Hepatocyte (in vitro differentiated cells): Measurements from ENCODE around the gene CIAPIN1. TPM values are rescaled to one million over a fixed set of nuclear protein-coding genes. Genes with fewer than 3 reads are reported as not detected.

Experiments used
- DNase-seq: peaks from one replicate; pipeline ENCODE4 v3.0.0-alpha.2; 2016; ENCODE audit warnings: low spot score
- H2AFZ ChIP-seq: fragments of 200-600 bp; sonication (generic); 2 replicates; pipeline ENCODE4 v1.6.0; 2016; ENCODE audit warnings: antibody characterized with exemption, mild to moderate bottlenecking
- H3K27ac ChIP-seq: fragments of 200-600 bp; sonication (generic); 2 replicates; pipeline ENCODE4 v1.5.1; 2016; ENCODE audit warnings: mild to moderate bottlenecking
- H3K27me3 ChIP-seq: fragments of 200-600 bp; sonication (generic); 2 replicates; pipeline ENCODE4 v1.6.1; 2016
- H3K36me3 ChIP-seq: fragments of 200-600 bp; sonication (generic); replicated peaks from 2 replicates; pipeline ENCODE4 v1.5.1; 2016; ENCODE audit warnings: low read depth; ENCODE audit not compliant: insufficient read depth
- H3K4me1 ChIP-seq: fragments of 200-600 bp; sonication (generic); 2 replicates; pipeline ENCODE4 v1.5.1; 2016; ENCODE audit warnings: mild to moderate bottlenecking, moderate library complexity; ENCODE audit not compliant: insufficient read depth
- H3K4me2 ChIP-seq: fragments of 200-600 bp; sonication (generic); 2 replicates; pipeline ENCODE4 v1.6.0; 2016
- H3K4me3 ChIP-seq: fragments of 200-600 bp; sonication (generic); 2 replicates; pipeline ENCODE4 v1.5.1; 2016; ENCODE audit warnings: mild to moderate bottlenecking
- H3K79me2 ChIP-seq: fragments of 200-600 bp; sonication (generic); 2 replicates; pipeline ENCODE4 v1.6.0; 2017; ENCODE audit warnings: mild to moderate bottlenecking
- H3K9me2 ChIP-seq: fragments of 200-600 bp; sonication (generic); replicated peaks from 2 replicates; pipeline ENCODE4 v1.6.0; 2017; ENCODE audit warnings: mild to moderate bottlenecking; ENCODE audit not compliant: insufficient read depth
- H3K9me3 ChIP-seq: fragments of 200-600 bp; sonication (generic); 2 replicates; pipeline ENCODE4 v1.5.1; 2016; ENCODE audit warnings: low read depth, mild to moderate bottlenecking
- H4K20me1 ChIP-seq: fragments of 200-600 bp; sonication (generic); 2 replicates; pipeline ENCODE4 v1.6.0; 2016; ENCODE audit warnings: mild to moderate bottlenecking; ENCODE audit not compliant: insufficient read depth, poor library complexity, severe bottlenecking
- EZH2 ChIP-seq: fragments of 200-600 bp; sonication (generic); IDR thresholded peaks from 2 replicates; pipeline ENCODE4 v1.6.1; 2016; ENCODE audit warnings: antibody characterized with exemption, mild to moderate bottlenecking, borderline replicate concordance
- EZH2phosphoT487 ChIP-seq: fragments of 200-600 bp; sonication (generic); IDR thresholded peaks from one replicate; pipeline ENCODE4 v1.6.1; 2018; ENCODE audit warnings: antibody characterized with exemption, mild to moderate bottlenecking, low read depth, moderate library complexity; ENCODE audit not compliant: unreplicated experiment, severe bottlenecking
- WGBS: methylation state at CpG from one replicate; pipeline ENCODE4 v1.1.6; 2016; ENCODE audit warnings: low lambda C conversion rate; ENCODE audit errors: missing lambda C conversion rate; 5-methylcytosine and 5-hydroxymethylcytosine counted together
- polyA plus RNA-seq: library from polyadenylated mRNA; unstranded; fragments of >200 nt; fragmentation: Nextera tagmentation; extraction: Ambion mirVana; gene quantifications from 2 replicates; pipeline ENCODE4 v1.2.1, GENCODE V29; 2016
- total RNA-seq: library from RNA; depleted of rRNA; stranded (reverse); fragments of >200 nt; gene quantifications from 2 replicates; pipeline ENCODE4 v1.2.3, GENCODE V29; 2014
- TF ChIP-seq, protein P1 (sequence below): fragments of 200-600 bp; sonication (generic); IDR thresholded peaks from 2 replicates; pipeline ENCODE4 v1.5.1; 2016; ENCODE audit warnings: antibody characterized with exemption, mild to moderate bottlenecking; ENCODE audit not compliant: poor library complexity

Gene CIAPIN1
- total and polyA plus RNA-seq, 2 experiments from 2014 or later, result 54.2 to 56.1 TPM

- no peaks in the 10 kb centered on the region for H3K9me3 ChIP-seq
- H3K4me2 ChIP-seq, result peak overlapping the region; percentile 93
- H3K4me1 ChIP-seq, result peaks cover 40% of the 10 kb centered on the region
- H3K4me3 ChIP-seq, result no peak overlapping the region
- no peaks in the 10 kb centered on the region for H4K20me1 ChIP-seq
- peak overlapping the region; percentile 98 for H2AFZ ChIP-seq
- no peak for TF ChIP-seq EZH2
- TF ChIP-seq EZH2phosphoT487, result no peak
- TF ChIP-seq, protein P1, sequence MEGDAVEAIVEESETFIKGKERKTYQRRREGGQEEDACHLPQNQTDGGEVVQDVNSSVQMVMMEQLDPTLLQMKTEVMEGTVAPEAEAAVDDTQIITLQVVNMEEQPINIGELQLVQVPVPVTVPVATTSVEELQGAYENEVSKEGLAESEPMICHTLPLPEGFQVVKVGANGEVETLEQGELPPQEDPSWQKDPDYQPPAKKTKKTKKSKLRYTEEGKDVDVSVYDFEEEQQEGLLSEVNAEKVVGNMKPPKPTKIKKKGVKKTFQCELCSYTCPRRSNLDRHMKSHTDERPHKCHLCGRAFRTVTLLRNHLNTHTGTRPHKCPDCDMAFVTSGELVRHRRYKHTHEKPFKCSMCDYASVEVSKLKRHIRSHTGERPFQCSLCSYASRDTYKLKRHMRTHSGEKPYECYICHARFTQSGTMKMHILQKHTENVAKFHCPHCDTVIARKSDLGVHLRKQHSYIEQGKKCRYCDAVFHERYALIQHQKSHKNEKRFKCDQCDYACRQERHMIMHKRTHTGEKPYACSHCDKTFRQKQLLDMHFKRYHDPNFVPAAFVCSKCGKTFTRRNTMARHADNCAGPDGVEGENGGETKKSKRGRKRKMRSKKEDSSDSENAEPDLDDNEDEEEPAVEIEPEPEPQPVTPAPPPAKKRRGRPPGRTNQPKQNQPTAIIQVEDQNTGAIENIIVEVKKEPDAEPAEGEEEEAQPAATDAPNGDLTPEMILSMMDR, result no peak
- H3K27me3 ChIP-seq, result no peaks in the 10 kb centered on the region
- H3K9me2 ChIP-seq, result no peaks in the 10 kb centered on the region
- WGBS, result 66% methylated on average over 8 of the region's 8 CpGs
- peak overlapping the region; percentile 77 for H3K27ac ChIP-seq
- H3K79me2 ChIP-seq, result peaks cover 41% of the 10 kb centered on the region
- no peaks in the 10 kb centered on the region for H3K36me3 ChIP-seq
- peak; percentile 16 for DNase-seq
These were observed 40.0 kb upstream of the CIAPIN1 start for GRCh38 chr16:57486858-57487834.

DNA sequence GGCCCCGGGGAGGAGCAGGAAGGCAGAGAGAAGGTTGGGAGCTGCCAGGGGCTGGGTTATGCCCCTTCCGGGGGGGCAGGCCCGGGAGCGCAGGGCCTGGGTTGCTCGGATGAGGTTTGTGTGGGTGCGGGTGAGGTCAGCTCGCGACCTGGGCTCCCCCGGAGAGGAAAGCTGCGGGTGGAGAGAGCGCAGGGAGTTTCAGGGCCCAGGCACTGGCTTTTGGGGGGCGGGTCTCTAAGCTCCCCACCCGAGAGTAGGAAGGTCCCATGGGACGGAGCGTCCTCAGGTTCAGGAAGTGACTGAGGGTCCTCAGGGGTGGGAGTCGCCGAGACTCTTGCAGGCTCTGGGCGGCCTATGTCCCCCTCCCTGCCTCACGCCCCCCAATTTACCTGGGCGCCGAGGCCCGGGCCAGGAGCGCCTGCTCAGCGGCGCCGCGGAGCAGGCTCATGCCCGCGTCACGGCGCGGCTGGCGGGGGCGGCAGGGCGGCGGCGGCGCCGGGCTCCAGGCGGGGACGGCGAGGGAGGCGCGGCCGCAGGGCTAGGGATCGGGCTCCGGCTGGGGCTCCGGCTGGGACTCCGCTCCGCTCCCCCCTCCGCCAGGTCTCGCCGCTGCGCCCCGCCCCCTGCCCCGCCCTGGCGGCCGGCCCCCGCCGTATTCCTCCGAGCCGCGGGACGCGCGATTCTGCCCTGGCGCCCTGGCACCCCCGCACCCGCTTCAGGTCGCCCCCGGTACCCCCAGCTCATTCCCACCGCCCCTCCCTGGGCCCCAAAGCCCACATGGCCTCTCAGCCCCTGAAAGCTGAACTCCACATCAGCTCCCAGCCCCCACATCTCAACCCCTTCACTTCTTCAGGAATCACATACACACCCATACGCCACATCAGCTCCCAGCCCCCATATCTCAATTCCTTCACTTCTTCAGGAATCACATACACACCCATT is 39.0 kb upstream of the CIAPIN1 start, which contains the start of gene DOK4:
DOK4 (minus strand) TSS at position 578 of the 942 bp plus-strand sequence. CDS start 6,986 bp downstream, outside the sequence.
- DNase-seq, result peak; percentile 94
- 6% methylated on average over 12 of the region's 73 CpGs for WGBS
- Histone ChIP-seq H4K20me1 (no peaks in the 10 kb centered on the region), H3K4me2 (peak within 1 kb of the TSS; percentile 95), H3K27ac (peak within 1 kb of the TSS; percentile 92), H3K9me2 (no peaks in the 10 kb centered on the region), H3K9me3 (no peaks in the 10 kb centered on the region), H3K4me3 (peak within 1 kb of the TSS; percentile 83), H3K27me3 (no peaks in the 10 kb centered on the region), H2AFZ (peak within 1 kb of the TSS; percentile 98), H3K36me3 (no peaks in the 10 kb centered on the region), H3K4me1 (peaks cover 46% of the 10 kb centered on the region), H3K79me2 (peaks cover 50% of the 10 kb centered on the region)
- TF ChIP-seq EZH2phosphoT487, result no peak
- TF ChIP-seq, protein P1, result no peak
- no peak for TF ChIP-seq EZH2

DNA sequence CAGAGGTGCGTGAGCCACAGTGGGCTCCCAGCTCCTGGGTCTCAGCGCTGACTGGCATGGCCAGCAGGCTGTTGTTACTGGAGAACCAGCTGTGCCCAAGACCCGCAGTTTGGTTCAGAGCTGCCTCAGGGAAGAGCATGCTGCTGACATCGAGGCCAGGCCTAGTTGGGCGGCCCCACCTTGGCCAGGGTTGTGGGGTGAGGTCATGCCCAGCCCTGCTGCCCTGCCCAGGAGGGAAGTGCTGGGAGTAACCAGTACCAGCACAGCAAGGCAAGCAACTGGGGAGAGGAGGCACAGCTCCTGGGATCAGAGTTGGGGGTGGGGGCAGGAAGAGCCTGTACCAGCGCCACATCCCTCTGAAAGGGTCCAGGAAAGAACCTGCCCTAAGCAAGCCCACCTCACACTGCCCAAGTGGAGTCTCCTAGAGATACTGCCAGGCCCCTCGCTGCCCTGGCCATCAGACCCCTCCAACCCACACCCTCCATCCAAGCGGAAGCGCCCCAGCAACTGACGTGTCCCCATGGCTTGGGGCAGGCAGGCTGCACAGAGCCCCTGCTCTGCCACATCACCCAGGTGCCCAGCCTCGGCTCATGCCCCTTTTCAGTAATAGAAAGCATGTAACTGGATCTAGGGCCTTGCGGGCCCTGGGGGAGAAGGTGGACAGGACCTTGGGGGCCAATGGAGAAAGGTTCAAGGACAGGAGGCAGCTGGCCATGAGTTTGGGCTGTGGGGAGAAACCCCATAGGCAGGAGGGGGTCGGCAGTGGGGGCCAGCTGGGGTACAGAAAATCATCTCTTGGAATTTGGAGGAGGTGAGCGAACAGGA is 38.1 kb upstream of the CIAPIN1 start:
- Histone ChIP-seq H3K9me3 (no peaks in the 10 kb centered on the region), H3K4me1 (peaks cover 55% of the 10 kb centered on the region), H3K27me3 (no peaks in the 10 kb centered on the region), H3K4me3 (peak overlapping the region; percentile 83), H3K79me2 (peaks cover 57% of the 10 kb centered on the region), H3K27ac (peak overlapping the region; percentile 92), H2AFZ (peak overlapping the region; percentile 60), H3K9me2 (no peaks in the 10 kb centered on the region), H3K4me2 (peak overlapping the region; percentile 95), H3K36me3 (no peaks in the 10 kb centered on the region), H4K20me1 (no peaks in the 10 kb centered on the region)
- WGBS, result 65% methylated on average over 13 of the region's 14 CpGs
- TF ChIP-seq EZH2, result no peak
- TF ChIP-seq EZH2phosphoT487, result no peak
- TF ChIP-seq, protein P1, result no peak
- peak; percentile 16 for DNase-seq
